HG03175 (cell line): ENCODE measurements around the gene HDAC10.

Experiments
- ATAC-seq: cut with Tn5 transposase; IDR thresholded peaks from one replicate; pipeline ENCODE4 v1.9.1; 2021; ENCODE audit warnings: mild to moderate bottlenecking, moderate library complexity; ENCODE audit not compliant: unreplicated experiment

Gene HDAC10

DNA sequence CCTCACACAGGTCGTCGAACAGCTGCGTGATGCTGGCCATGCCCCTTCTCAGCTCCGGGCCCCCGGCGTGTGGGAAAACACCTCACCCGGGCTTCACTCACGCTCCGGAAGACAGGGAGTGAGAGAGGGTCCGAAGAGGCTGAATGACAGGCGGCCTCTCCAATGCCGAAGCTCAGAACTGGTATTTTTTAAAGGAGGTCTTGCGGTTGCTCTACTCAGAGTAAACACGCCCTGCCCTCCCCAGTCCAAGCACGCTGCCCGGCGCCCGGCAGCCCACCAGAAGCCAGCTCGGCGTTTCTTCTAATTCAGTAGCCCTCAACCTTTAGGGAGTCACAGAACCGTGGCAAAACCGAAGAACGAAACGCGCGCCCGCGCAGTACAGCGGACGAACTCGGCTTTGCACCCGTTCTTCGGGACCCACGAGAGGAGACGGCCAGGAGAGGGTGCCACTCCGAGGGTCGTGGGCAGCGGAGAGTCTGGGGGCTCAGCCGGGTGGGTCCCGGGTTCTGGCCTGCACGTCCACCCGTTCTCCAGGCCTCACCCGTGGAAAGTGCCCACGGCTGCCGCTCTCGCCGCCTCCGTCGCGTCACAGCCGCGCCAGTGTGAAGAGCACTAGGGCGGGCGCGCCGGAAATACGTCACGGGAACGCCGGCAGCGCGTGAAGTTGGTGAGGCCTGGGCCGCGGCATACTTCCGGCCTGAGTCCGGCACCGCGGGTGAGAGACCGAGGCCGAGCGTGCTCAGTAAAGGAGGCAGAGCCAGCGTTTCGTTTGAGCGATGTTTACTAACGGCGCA is 6.4 kb downstream of the HDAC10 start, which contains the start of gene TUBGCP6:
Gene TUBGCP6, minus strand, starts transcription at position 604 of the 794 bp plus-strand sequence. Its CDS starts 564 bp downstream, at position 40.
- peak; percentile 81 for ATAC-seq

DNA sequence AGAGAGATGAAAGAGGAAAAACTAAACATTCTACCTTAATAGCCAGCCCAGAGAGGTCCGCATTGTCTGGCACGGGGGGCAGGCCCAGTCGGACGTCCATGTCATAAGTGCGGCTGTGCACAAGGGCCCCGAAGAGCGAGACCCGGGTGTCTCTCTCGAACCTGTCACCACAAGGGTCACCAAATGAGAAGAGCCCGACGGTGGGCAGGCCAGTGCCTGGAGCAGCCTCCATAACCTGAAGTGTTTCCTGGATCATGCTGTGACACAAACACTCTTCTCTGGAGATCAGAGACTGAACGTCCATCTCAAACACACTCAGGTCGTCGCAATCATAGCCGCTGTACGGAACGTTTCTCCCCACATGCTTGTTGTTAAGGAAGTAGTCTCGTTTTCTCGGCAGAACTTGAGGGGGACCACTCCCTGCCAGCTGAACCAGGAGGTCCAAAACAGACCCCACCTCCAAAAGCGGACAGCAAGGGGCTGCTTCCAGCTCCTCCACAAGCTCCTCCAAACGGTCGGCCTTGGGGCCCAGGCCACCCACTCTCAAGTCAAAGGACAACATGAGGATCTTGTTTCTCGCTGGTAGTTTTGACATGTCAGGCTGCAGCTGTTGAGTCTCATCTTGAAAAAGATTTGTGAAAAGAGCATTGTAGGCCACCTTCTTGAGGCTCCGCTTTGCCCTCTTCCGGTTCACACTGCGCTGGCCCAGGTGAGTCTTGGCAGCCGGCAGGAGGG is 7.2 kb downstream of the HDAC10 start:
- no peak for ATAC-seq

DNA sequence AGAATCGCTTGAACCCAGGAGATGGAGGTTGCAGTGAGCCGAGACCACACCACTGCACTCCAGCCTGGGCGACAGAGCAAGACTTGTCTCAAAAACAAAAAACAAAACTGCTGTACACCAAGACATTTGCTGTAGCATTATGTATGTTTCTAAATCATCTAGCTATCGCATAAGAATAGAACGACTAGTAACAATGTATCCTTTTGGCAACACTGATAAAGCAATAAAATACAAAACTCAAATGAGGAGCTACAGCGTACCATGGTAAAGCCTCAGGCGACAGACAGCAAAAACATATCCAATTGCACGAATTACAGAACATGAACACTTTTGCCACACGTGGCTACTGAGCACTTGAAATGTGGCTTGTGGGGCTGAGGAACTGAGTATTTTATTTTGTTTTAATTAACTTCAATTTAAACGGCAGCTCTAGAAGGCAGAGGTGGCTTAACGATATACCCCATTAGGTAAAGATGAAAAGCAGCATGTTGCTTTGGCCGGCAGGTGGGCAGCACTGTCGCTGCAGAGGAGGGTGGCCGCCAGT is 8.6 kb downstream of the HDAC10 start:
- ATAC-seq: no peak

DNA sequence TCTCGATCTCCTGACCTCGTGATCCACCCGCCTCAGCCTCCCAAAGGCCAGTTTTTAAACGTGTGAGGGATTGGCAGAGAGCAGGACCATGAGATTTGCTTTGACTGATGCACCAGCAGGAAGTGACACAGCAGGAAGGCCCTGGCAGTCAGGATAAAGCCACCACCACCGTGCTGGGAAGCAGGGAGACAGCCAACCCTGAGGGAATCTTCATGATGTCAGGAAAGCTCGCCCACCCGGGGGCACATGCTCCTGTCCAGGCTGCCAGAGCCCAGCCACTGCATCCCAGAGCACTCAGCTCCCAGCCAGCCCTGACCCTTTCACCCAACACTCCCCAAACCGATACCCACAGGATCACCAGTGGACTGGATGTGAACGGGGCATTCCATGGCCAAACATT is 12.3 kb downstream of the HDAC10 start:
- ATAC-seq: no peak

DNA sequence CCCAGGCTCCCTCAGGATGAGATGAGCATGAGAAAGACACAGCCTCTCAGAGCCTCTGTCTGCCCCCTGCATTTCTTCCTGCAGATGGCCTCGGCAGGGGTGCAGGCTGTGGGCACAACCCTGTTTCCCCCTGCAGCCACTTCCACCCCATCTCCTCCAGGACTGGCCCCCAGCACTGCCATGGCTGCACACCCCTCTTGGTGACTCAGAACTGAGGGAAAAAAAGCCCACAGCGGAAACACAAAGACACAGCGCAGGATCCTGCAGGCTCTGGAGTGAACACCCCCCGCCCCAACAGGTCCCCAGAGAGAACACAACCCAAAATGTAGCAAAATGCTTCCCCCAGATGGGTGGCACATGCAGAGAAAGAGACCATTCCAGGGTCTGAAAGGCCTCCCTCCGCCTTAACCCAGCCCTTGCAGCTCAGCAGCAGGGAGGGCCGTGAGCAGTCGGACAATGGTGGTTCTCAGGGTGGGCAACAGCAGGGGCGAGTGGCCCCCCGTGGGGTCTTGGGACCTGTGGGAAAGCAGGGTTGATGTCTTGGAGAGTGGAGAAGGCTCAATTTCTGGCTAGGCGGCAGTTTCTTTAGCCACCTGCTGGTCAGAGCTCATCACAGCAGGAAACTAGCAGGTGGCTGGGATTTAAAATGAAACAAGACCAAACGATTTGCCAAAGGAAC is 14.2 kb downstream of the HDAC10 start:
- no peak for ATAC-seq

DNA sequence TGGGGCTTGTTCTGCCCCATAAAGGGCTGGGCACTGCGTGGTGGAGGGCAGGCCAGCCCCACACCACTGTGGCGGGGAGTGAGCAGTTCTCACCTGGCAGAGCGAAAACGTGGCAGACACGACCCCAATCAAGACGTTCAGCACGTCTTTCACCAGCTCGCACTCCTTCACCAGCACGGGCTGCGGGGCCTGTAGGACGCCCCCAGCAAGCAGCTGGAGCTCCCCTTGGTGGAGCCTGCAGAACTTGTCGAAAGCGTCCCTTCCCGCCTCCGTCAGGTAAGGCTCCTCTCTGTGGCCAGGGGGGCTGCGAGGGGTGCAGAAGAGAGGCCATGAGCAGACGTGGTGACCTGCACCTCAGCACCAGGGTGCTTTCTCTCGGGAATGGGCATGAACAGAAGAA is 17.8 kb downstream of the HDAC10 start:
- ATAC-seq: no peak

DNA sequence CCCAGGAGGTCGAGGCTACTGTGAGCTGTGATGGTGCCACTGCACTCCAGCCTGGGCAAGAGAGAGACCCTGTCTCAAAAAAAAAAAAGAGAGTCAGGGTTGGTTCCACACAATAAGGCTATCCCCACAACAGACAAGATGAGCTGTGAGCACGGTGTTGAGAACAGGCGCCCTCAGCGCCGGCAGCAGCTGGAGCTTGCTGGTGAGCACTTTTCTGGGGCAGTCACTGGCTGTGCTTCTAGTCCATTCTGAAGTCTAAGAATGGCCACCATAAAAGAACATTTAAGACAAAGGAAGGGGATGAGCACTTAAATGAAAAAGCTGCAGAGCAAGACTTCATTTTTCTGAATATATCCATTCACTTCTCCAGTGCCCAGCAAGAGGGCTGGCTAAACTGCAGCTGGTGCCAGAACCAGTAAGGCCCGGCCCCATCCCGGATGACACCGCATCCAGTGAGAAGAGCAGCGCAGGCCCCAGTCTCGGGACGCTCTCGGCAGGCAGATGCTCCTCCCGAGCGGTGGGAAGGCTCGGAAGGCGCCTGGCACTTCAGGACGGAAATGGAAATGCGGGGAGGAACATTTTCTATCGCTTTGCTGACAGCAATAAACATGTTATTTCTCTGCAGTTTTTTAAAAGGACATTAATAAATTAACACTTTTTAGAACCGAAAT is 18.4 kb downstream of the HDAC10 start:
- no peak for ATAC-seq

DNA sequence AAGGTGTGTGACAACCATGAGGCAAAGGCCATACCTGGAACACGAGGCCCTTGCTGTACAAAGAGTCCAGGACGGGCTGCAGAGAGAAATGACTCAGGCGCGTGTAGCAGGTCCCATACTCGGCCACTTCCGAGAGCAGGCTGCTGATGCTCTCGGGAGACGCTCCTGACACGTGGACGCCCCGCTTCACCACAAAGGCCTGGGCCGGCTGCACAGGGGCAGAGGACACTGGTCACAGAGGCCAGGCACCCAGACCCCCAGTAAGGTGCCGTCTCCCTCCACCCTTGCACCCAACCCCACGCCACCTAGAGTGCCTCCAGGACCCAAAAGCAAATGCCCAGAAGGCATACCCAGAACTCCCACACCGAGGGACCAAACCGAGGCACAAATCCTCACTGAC is 21.7 kb downstream of the HDAC10 start:
- no peak for ATAC-seq

DNA sequence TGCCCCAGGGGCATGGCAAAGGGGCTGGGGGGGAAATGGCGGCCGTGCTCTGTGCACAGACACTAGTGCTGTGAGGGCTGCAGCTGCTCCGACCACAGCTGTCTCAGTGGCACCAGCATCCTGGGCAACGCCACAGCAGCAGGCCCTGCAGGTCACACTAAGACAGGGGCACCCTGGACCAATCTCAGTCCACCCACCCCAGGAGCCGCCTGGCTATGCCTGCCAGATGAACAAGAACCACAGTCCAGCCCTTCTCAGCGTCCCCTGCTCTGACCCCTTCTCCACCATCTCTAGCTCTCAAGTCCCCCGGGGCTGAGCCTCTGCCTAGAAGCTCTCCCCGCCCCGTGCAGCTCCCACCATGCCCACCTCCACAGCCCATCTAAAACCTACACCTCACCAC is 22.7 kb downstream of the HDAC10 start:
- ATAC-seq: no peak

DNA sequence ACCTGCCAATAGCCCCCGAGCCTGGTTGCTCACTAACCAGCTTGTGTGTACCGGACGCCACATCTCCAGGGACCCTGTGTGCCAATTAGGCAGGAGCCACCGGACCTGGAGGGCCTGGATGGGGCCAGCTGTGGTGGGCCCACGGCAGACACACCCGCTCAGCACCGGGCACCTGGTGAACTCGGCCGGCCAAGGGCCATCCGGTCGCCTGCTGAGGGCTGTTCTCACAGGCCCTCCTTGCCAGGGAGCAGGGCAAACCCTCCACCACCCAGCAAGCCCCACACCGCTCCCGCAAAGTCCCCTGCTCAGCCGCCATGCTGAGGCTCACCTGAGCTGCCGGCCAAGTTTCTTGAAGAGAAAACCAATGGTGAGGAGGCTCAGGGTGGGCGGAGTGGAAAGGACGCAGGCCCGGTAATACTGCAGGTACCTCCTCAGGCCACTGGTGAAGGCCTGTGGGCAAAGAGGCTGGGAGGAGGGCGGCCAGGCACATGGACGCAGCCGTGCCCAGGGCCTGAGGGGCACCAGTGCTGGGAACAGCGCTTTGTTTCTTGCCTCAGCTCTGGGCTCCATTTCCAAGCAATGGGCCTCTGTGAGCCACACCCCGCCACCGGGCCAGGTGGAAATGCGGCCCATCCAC is 23.4 kb downstream of the HDAC10 start:
- no peak for ATAC-seq

DNA sequence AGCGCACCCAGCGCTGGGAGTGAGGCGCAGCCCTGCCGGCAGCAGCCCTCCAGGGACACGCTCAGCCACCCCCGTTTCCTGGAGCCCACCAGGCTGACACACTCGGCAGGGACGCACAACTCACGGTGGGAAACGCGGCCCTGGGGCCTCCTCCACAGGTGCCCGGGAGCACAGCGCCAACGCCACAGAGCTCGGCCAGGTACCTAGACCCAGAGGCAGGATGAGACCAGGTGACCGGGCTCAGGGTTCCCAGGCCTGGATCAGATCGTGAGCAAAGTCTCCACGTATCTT is 24.2 kb downstream of the HDAC10 start:
- ATAC-seq: no peak

DNA sequence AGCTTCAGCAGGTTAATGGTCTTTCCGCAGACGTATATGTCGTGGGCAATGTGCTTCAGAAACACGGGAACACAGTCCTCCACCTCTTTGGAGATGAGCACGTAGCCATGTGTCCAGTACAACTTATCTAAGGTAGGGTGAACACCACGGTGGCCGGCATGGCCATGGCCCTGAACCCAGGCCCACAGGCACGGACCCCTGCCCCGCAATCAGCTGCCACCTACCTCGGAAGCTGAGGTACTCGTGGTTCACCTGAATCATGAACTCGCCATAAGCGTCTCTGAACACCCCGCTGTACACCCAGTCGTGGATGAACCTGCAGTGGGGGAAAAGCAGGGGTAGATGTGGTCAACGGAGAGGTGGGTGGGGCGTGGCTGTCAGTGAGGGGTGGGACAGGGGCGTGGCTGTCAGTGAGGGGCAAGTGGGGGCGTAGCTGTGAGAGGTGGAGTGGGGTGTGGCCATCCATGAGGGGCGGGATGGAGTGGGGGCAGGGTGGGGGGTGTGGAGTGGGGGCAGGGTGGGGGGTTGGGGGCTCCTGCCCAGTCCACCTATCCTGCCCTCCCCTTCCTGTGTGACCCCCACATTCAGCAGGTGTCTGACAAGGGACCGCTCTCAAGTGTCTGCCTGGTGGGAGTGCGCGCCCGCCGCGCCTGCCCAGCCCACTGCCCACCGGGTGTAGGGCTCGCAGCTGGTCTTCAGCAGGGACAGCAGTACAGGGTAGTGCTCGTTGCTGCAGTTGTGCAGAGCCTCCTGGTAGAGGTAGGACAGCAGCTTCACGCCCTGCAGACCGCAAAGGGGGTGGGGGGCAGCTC is 24.8 kb downstream of the HDAC10 start:
- no peak for ATAC-seq

DNA sequence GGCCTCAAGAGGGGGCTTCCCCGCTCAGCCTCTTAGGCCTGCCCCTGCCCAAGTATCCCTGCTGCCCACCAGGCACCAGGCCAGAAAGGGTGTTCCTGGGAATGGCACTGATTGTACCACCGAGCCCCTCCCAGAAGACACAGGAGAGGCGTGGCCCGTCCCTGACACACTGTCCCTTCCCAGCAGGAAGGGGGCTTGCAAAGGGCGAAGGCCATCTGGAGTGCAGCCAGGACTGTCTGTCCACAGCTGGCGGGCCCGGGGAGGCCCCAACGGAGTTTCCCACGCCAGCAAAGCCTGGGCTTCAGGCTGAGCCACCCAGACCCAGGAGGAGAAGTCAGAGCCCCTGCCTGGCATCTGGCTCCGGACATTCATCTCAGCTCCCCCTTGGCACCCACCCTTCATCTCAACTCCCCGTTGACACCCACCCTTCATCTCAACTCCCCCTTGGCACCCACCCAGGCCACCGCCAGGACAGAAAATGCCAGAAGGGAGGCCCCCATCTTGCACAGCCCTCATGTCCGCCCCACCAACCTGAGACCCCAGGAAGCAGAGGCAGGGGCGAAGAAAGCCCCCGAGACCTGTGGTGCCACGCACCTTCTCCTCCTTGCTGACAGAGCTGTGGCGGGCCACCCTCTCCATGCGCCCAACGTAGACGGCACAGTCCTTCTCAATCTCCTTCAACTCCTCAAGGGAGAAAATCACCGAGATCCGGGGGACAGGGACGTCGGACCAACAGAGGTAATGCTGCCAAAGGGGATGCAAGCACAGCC is 25.7 kb downstream of the HDAC10 start:
- ATAC-seq: no peak

DNA sequence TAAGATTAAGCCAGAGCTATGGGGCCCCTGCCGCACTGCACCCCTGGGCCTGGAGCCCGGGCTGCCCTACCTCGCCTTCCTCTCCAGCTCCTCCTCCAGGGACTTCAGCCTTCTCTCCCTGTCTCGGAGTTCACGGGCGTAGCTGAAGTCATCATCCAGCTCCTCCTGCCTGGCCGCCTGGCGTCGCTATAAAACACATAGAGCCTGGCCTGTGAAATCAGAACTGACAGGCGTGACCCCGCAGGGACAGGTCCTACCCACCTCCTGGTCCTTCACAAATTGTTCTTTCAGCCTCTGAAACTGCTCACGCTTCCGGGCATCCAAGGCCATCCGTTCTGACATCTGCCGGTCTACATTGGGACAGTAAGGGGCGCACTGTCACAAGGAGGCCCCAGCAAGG is 27.0 kb downstream of the HDAC10 start:
- ATAC-seq: no peak

DNA sequence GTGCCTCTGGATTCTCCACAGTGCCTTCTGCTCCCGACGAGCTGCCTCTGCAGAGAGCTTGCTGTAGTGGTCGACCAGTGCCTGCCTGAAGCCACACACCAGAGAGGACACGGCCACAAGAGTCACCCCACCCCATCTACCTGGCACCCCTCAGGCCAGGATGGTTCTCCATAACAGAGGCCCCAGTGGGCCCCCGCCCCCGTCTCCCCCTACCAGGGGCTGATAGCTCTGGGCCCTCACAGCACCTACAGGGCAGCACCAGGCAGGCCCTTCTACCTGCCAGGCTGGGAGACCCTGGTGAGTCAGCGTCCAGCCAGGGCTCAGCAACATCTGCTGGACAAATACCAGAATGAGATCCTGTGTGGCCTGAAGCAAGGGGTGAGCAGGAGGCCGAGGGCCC is 28.6 kb downstream of the HDAC10 start:
- no peak for ATAC-seq

DNA sequence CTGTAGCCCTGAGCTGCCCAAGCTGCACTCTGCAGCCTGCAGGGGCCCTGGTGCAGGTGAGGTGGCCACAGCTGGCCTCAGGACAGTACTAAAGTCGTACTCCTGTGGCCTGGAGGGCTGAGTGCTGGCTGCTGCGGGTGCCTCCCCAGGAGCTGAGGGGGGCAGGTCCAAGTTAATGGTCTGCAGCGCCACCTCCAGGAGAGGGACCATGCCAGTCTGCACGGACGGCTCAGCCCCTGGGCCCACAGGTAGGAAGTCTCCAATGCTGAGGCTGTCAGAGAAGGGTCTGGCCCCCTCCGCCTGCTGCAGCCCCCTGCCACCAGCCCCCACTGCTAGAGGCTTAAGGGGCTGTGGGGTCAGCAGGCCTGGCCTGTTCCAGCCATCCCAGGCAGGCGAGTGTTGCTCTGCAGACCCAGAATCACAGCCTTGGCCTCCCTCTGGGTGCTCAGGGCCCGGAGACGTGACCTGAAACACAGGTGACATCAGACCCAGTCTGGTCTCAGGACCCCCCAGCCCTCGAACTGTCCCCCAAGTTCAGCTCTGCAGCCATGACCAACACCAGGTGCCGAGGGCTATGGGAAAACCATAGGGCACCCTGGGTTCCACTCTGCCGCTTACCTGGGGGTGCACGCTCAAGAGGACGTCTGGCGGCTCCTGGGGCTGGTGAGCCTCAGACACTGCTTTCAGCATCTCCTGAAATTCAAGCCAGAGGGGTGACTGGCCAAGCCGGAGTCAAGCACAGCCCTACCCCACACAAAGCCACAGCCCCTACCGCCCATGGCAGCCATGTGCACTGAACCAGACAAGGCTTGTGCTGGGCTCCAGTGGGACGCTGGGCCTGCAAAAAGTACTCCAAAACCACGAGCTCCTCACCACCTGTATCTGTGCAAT is 29.4 kb downstream of the HDAC10 start:
- ATAC-seq: no peak

DNA sequence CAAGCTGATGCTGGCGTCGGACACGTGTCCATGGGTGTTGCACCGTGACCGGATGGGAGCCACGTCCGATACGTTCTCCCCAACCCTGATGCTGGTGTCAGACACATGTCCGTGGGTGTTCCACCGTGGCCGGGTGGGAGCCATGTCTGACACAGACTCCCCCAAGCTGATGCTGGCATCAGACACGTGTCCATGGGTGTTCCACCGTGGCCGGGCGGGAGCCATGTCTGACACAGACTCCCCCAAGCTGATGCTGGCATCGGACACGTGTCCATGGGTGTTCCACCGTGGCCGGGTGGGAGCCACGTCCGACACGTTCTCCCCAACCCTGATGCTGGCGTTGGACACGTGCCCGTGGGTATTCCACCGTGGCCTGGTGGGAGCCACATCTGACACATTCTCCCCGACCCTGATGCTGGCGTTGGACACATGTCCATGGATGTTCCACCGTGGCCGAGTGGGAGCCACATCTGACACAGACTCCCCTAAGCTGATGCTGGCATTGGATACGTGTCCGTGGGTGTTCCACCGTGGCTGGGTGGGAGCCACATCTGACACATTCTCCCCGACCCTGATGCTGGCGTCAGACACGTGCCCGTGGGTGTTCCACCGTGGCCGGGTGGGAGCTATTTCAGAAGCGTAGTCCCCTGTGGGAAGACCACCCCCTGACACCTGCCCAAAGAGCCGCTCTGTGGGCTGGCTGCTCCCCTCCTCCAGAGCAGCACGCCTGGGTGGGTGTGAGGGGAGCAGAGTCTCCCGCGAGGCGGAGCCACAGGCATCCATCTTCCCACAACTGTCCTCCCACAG is 30.3 kb downstream of the HDAC10 start:
- ATAC-seq: no peak
